ENCODE measurements around the gene FBXO34. TPM values are rescaled to one million over a fixed set of nuclear protein-coding genes. Genes with fewer than 3 reads are reported as not detected.

Gene FBXO34, protein sequence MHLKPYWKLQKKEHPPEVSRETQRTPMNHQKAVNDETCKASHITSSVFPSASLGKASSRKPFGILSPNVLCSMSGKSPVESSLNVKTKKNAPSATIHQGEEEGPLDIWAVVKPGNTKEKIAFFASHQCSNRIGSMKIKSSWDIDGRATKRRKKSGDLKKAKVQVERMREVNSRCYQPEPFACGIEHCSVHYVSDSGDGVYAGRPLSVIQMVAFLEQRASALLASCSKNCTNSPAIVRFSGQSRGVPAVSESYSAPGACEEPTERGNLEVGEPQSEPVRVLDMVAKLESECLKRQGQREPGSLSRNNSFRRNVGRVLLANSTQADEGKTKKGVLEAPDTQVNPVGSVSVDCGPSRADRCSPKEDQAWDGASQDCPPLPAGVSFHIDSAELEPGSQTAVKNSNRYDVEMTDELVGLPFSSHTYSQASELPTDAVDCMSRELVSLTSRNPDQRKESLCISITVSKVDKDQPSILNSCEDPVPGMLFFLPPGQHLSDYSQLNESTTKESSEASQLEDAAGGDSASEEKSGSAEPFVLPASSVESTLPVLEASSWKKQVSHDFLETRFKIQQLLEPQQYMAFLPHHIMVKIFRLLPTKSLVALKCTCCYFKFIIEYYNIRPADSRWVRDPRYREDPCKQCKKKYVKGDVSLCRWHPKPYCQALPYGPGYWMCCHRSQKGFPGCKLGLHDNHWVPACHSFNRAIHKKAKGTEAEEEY
- total RNA-seq: 10 to 100 TPM; 21.6 to 30.0 (median 25.3) TPM
- polyA plus RNA-seq: 10.2 TPM
- long read RNA-seq, donor 1, transcript FBXO34-201 (2 exons, 3,464 nt): major isoform, 60 of 73 reads
- long read RNA-seq, donor 1, partial matches to known transcripts: 0 of 73 reads
- long read RNA-seq, donor 1, other reads (novel, unspliced or antisense): 12 of 73 reads
- long read RNA-seq, donor 2, transcript FBXO34-201 (2 exons, 3,464 nt): major isoform, 20 of 31 reads
- long read RNA-seq, donor 2, partial matches to known transcripts: 6 of 31 reads
- long read RNA-seq, donor 2, other reads (novel, unspliced or antisense): 5 of 31 reads
- long read RNA-seq, donor 3, transcript FBXO34-201 (2 exons, 3,464 nt): major isoform, 108 of 141 reads
- long read RNA-seq, donor 3, partial matches to known transcripts: 12 of 141 reads
- long read RNA-seq, donor 3, other reads (novel, unspliced or antisense): 21 of 141 reads
- long read RNA-seq, donor 4, transcript FBXO34-201 (2 exons, 3,464 nt): major isoform, 31 of 34 reads
- long read RNA-seq, donor 4, partial matches to known transcripts: 0 of 34 reads
- long read RNA-seq, donor 4, other reads (novel, unspliced or antisense): 3 of 34 reads

DNA sequence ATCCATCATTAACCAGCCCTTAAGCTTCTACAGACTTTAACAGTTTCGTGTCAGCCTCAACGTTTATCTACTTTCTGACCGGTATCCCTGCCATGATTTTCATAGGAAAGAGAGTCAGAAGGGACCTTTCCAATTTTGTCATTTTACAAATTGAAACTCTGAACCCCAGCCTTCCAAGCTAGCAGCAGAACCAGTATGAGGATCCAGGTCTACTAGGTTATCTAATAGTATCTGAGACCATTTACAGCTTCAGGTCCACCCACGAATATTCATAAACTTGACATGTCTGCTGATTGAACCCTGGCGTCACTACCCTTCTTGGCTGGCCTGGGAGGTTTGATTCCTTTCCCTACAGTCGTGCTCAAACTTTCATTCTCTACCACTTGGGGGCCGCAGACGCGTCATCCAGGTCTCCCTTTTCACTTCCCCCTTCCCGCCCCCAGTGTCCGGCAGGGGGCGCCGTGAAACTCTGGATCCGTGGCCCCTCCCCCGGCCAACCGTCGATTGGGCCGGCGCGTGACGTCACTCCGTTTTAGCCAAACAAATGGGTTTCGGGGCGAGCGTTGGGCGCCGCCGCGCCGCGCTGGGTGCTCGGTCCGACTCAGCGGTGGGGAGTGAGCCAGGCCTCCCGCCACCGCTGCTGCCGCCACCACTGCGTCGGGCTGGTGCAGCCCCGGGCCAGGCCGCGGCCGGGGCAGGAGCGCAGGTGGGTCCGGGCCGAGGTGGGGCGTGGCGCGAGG lies at the start of gene FBXO34:
Gene FBXO34, plus strand, starts transcription at position 590 of the 740 bp plus-strand sequence. CDS start 78,970 bp downstream, outside the sequence.
- Histone ChIP-seq H3K9me3 (ENCODE audit: control insufficient read depth, low read length) (no peaks in the 10 kb centered on the region), H3K4me1 (ENCODE audit: control insufficient read depth, insufficient read depth, low read length) (no peaks in the 10 kb centered on the region), H3K27ac (ENCODE audit: low read length) (peak within 1 kb of the TSS; percentile 57), H3K27me3 (ENCODE audit: control insufficient read depth, insufficient read depth) (no peaks in the 10 kb centered on the region), H3K4me3 (ENCODE audit: low read length) (peak within 1 kb of the TSS; percentile 39)
- intact Hi-C loops (cut with DNase I): loop anchor here (2.0 to 10.0 kb wide), 5 partner anchors 74 to 144 kb away; partner anchors contain the start of gene ATG14 (in 1 of the 4)
- under 1% methylated on average over 49 of the region's 49 CpGs for WGBS
- ATAC-seq (peak; percentile 94), DNase-seq (peak; percentile 99 to 100 (median 100))

DNA sequence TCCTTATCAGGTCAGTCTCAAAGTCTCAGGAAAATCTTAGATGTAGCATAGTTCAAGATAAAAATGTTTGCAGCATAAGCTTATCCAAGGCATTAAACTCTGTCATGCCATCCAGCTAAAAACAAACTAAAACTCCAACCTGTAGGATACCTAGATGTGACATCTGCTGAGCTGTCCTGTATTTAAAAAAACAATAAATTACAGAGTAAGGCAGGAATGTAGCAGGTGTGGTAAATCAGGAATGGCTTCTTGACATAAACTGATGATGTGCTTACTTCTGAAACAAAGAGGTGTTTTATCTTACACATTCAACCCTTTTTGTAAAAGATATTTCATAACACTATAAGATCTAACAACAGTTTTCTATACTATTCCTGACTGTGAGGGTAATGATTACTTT lies 49.3 kb upstream of the FBXO34 start:
- H3K27ac ChIP-seq (ENCODE audit: low read length): no peak overlapping the region
- no peak overlapping the region for H3K4me3 ChIP-seq (ENCODE audit: low read length)
- H3K27me3 ChIP-seq (ENCODE audit: control insufficient read depth, insufficient read depth): no peaks in the 10 kb centered on the region
- DNase-seq: no peak
- no peak for ATAC-seq
- H3K9me3 ChIP-seq (ENCODE audit: control insufficient read depth, low read length): no peaks in the 10 kb centered on the region
- intact Hi-C loops (cut with DNase I): no loop called here
- H3K4me1 ChIP-seq (ENCODE audit: control insufficient read depth, insufficient read depth, low read length): no peaks in the 10 kb centered on the region

DNA sequence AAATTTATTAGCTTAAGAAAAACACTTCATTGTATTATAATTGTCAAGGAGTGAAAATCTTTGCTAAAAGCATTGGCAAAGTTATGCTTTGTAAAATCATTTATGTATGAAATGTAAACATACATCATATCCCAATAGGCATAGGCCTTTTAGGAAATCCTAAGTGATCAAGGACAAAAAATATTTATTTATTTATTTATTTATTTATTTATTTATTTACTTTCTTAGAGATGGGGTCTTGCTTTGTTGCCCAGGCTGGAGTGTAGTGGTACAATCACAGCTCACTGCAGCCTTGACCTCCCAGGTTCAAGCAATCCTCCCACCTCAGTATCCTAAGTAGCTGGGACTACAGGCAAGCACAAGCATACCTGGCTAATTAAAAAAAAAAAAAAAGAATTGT lies 47.9 kb upstream of the FBXO34 start:
- ATAC-seq: no peak
- DNase-seq: no peak
- Histone ChIP-seq H3K27me3 (ENCODE audit: control insufficient read depth, insufficient read depth) (no peaks in the 10 kb centered on the region), H3K9me3 (ENCODE audit: control insufficient read depth, low read length) (no peaks in the 10 kb centered on the region), H3K27ac (ENCODE audit: low read length) (no peak overlapping the region), H3K4me1 (ENCODE audit: control insufficient read depth, insufficient read depth, low read length) (no peaks in the 10 kb centered on the region), H3K4me3 (ENCODE audit: low read length) (no peak overlapping the region)
- intact Hi-C loops (cut with DNase I): no loop called here

DNA sequence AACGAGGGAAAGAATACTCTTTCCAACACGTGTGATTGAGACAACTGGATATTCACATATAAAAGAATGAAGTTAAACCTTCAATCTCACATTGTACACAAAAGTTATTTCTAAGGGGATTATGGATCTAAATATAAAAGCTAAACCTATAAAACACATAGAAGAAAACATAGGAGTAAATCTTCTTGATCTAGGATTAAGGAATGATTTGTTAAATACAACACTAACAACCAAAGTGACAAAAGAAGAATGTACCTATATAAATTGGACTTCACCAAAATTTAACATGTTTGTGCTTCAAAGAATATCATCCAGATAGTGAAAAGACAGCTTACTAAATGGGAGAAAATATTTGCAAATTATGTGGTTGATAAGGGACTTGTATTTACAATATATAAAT lies 43.0 kb upstream of the FBXO34 start:
- no peak for DNase-seq
- 84% methylated on average over 2 of the region's 2 CpGs for WGBS

DNA sequence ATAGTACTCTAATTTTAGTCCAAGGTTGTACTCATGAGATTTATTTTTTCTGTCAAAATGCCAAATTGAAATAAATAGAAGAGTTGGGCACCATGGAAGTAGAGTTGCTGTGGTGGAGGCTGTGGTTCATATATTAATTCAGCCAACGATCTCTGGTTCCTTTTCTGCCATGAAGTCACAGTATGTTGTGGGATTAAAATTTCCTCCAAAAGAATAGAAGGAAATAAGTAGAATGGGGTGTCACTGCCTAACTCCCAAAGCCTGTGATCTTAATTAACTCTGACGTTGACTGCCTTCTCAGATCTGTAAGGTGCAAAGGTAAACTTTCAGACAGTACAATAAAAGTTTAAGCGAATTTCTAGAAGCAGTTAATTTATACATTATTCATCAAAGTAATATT lies 37.6 kb upstream of the FBXO34 start:
- intact Hi-C loops (cut with DNase I): no loop called here
- WGBS: 54% methylated on average over 3 of the region's 3 CpGs
- Histone ChIP-seq H3K27ac (ENCODE audit: low read length) (no peak overlapping the region), H3K9me3 (ENCODE audit: control insufficient read depth, low read length) (no peaks in the 10 kb centered on the region), H3K4me1 (ENCODE audit: control insufficient read depth, insufficient read depth, low read length) (no peaks in the 10 kb centered on the region), H3K4me3 (ENCODE audit: low read length) (no peak overlapping the region), H3K27me3 (ENCODE audit: control insufficient read depth, insufficient read depth) (no peaks in the 10 kb centered on the region)
- no peak for DNase-seq
- no peak for ATAC-seq

More for the DNA sequence above, 43.0 kb upstream of the FBXO34 start:
- no peak overlapping the region for H3K4me3 ChIP-seq (ENCODE audit: low read length)
- intact Hi-C loops (cut with DNase I): no loop called here
- H3K9me3 ChIP-seq (ENCODE audit: control insufficient read depth, low read length): no peaks in the 10 kb centered on the region
- no peaks in the 10 kb centered on the region for H3K4me1 ChIP-seq (ENCODE audit: control insufficient read depth, insufficient read depth, low read length)
- H3K27ac ChIP-seq (ENCODE audit: low read length): no peak overlapping the region
- ATAC-seq: no peak
- no peaks in the 10 kb centered on the region for H3K27me3 ChIP-seq (ENCODE audit: control insufficient read depth, insufficient read depth)

DNA sequence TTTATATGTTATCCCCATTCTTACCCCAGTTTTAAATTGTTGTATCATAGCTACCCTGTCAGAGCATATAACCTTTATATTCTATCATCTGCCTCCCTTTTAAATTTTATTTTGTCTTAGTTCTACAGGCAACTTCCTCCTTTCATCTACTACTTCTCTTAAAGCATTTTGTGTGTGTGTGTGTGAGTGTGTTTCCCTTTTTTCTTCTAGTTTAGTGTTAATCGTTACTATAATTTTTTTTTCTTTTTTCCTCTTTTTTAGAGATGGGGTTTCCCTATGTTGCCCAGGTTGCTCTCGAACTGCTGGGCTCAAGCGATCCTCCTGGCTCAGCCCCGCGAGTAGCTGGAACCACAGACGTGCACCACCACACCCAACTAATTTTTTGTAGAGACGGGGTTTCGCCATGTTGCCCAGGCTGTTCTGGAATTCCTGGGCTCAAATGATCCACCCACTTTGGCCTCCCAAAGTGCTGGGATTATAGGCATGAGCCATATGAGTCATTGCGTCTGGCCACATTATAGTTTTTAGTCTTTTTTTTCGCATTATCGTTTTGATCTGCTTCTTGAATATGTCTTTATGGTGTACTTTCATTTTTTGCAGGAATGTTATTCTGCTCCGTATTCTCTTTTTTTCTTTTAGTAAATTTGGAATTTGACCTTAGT lies 33.1 kb upstream of the FBXO34 start:
- no peak for ATAC-seq
- intact Hi-C loops (cut with DNase I): no loop called here
- Histone ChIP-seq H3K9me3 (ENCODE audit: control insufficient read depth, low read length) (no peaks in the 10 kb centered on the region), H3K27me3 (ENCODE audit: control insufficient read depth, insufficient read depth) (no peaks in the 10 kb centered on the region), H3K4me3 (ENCODE audit: low read length) (no peak overlapping the region), H3K27ac (ENCODE audit: low read length) (no peak overlapping the region), H3K4me1 (ENCODE audit: control insufficient read depth, insufficient read depth, low read length) (no peaks in the 10 kb centered on the region)
- no peak for DNase-seq
- 81% methylated on average over 12 of the region's 12 CpGs for WGBS

DNA sequence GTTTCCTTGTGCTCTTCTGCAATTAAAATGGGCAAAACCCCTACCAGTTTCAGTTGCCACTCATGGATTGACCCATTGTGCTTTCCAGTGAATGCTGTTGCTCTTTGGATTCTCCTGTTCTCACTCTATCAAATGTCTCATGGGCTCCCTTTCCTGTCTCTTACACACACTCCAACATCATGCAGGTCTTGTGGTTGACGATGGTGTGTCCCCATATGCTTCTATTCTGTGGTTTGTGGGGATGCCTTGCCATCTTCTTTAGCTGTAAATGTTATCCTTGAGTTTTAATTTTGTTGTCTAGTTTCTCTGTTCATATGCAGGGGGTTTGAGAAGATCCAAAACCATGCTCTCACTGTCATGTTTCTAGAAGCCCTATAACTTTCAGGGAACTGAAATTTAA lies 31.9 kb upstream of the FBXO34 start:
- no peaks in the 10 kb centered on the region for H3K4me1 ChIP-seq (ENCODE audit: control insufficient read depth, insufficient read depth, low read length)
- H3K27me3 ChIP-seq (ENCODE audit: control insufficient read depth, insufficient read depth): no peaks in the 10 kb centered on the region
- H3K27ac ChIP-seq (ENCODE audit: low read length): no peak overlapping the region
- WGBS: 80% methylated on average over 1 of the region's 1 CpG
- DNase-seq: no peak
- no peak for ATAC-seq
- no peak overlapping the region for H3K4me3 ChIP-seq (ENCODE audit: low read length)
- intact Hi-C loops (cut with DNase I): no loop called here
- H3K9me3 ChIP-seq (ENCODE audit: control insufficient read depth, low read length): no peaks in the 10 kb centered on the region

DNA sequence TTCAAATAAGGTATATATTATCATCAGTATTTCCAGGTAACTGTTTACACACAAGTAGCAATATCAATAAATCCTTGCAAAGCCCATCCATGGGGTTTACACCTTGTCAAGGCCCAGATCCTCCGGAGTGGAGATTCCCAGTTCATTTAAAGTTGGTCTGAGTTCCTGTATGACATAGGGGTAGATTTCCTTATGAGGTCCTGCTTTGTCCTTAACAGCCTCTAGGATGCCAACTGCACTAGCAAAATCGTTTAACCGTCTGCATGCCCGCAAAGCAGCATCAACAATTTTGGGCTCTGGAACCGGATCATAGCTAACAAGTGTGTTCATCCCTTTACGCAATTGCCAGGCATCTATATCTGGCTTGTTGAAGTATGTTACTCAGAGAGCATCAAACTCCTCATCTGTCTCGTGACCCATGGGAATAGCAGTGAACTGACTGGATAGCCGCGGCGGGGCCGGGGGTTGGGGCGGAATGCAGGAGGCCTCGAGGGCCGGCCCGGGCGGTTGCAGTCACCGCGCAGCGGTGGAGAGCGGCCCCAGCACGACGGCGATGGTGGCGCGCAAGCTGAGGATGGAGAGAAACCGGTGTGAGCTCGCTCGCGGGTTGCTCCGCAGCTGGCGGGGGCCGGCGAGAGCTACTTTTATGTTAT lies 30.6 kb upstream of the FBXO34 start:
- intact Hi-C loops (cut with DNase I): no loop called here
- Histone ChIP-seq H3K4me1 (ENCODE audit: control insufficient read depth, insufficient read depth, low read length) (no peaks in the 10 kb centered on the region), H3K9me3 (ENCODE audit: control insufficient read depth, low read length) (no peaks in the 10 kb centered on the region), H3K27ac (ENCODE audit: low read length) (no peak overlapping the region), H3K27me3 (ENCODE audit: control insufficient read depth, insufficient read depth) (no peaks in the 10 kb centered on the region), H3K4me3 (ENCODE audit: low read length) (no peak overlapping the region)
- 29% methylated on average over 33 of the region's 33 CpGs for WGBS
- DNase-seq: no peak
- peak; percentile 33 to 45 for ATAC-seq

DNA sequence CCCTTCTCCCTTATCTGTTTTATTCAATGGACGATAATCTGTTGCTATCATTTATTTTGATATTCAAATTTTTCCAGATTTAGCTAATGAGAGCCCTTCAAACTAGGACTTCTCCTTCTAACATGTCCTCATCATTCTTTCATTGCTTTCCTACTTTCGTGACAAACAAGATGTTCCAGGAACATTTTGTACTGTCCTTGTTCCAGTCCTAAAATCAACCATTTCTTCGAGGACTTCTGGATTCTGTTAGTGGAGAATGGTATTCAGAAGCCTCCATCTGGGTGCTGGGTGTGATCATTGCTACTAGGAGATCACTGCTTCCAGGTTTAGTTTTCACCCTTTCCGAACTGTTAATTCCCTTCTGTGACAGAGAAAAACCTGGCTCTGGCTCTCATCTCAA lies 29.5 kb upstream of the FBXO34 start:
- Histone ChIP-seq H3K9me3 (ENCODE audit: control insufficient read depth, low read length) (no peaks in the 10 kb centered on the region), H3K27me3 (ENCODE audit: control insufficient read depth, insufficient read depth) (no peaks in the 10 kb centered on the region), H3K4me1 (ENCODE audit: control insufficient read depth, insufficient read depth, low read length) (no peaks in the 10 kb centered on the region), H3K4me3 (ENCODE audit: low read length) (no peak overlapping the region), H3K27ac (ENCODE audit: low read length) (no peak overlapping the region)
- 60% methylated on average over 4 of the region's 4 CpGs for WGBS
- intact Hi-C loops (cut with DNase I): no loop called here
- DNase-seq (no peak), ATAC-seq (no peak)

Data from right cardiac atrium (tissue), 5 donors.